Measurements from ENCODE around the gene IL24. TPM values are rescaled to one million over a fixed set of nuclear protein-coding genes. Genes with fewer than 3 reads are reported as not detected.
"Not testable (repeated sequence)": the region's sequence is repeated elsewhere in the genome, so short reads cannot be mapped to it uniquely, and the experiment has no call there.

The IL24 gene
- total RNA-seq, 1 experiment from 2014 or later = 0.58 TPM

DNA sequence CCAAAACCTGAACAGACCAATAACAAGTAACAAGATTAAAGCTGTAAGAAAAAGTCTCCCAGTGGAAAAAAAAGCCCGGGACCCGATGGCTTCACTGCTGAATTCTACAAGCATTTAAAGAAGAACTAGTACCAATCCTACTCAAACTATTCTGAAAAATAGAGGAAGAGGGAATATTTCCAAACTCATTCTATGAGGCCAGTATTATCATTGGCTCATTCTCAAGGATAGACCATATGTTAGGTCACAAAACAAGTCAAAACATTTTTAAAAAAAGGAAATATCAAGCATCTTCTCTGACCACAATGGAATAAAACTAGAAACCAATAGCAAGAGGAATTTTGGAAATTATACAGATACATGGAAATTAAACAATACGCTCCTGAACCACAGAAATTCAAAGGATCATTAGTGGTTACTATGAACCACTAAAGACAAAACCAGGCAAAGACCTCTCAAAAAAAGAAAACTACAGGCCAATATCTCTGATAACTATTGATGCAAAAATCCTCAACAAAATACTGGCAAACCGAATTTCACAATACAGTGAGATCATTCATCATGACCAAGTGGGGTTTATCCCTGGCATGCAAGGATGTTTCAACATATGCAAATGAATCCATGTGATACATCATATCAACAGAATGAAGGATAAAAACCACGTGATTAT, 45.8 kb upstream of the IL24 start:
- TF ChIP-seq, protein P1, sequence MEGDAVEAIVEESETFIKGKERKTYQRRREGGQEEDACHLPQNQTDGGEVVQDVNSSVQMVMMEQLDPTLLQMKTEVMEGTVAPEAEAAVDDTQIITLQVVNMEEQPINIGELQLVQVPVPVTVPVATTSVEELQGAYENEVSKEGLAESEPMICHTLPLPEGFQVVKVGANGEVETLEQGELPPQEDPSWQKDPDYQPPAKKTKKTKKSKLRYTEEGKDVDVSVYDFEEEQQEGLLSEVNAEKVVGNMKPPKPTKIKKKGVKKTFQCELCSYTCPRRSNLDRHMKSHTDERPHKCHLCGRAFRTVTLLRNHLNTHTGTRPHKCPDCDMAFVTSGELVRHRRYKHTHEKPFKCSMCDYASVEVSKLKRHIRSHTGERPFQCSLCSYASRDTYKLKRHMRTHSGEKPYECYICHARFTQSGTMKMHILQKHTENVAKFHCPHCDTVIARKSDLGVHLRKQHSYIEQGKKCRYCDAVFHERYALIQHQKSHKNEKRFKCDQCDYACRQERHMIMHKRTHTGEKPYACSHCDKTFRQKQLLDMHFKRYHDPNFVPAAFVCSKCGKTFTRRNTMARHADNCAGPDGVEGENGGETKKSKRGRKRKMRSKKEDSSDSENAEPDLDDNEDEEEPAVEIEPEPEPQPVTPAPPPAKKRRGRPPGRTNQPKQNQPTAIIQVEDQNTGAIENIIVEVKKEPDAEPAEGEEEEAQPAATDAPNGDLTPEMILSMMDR (IDR thresholded peaks at IDR 0.05; ENCODE audit: unreplicated experiment) = no peak
- DNase-seq (ENCODE audit: unreplicated experiment) = peak; percentile 73
- Mint-ChIP-seq H3K27me3 (ENCODE audit: insufficient read depth, unreplicated experiment) (peaks cover 23% of the 10 kb centered on the region), H3K4me1 (ENCODE audit: insufficient read depth, unreplicated experiment) (peaks cover 15% of the 10 kb centered on the region), H3K4me3 (ENCODE audit: unreplicated experiment) (no peak overlapping the region), H3K27ac (ENCODE audit: low read depth, unreplicated experiment) (no peak overlapping the region), H3K9me3 (ENCODE audit: unreplicated experiment) (peaks cover 7% of the 10 kb centered on the region), H3K36me3 (ENCODE audit: insufficient read depth, unreplicated experiment) (no peaks in the 10 kb centered on the region)
- ChIA-PET POLR2A (interaction anchor here (1.0 to 1.5 kb wide), 5 partner anchors 10 to 34 kb away, joined by 3 to 4 read pairs (median 3); no protein-coding TSS in a partner anchor), CTCF (interaction anchor here (0.6 to 1.3 kb wide), 4 partner anchors 10 to 60 kb away, joined by 3 to 7 read pairs (median 6); no protein-coding TSS in a partner anchor)
- intact Hi-C loops (cut with micrococcal nuclease) = no loop called here
- BruUV-seq (replicated peaks) = no TSS peak

DNA sequence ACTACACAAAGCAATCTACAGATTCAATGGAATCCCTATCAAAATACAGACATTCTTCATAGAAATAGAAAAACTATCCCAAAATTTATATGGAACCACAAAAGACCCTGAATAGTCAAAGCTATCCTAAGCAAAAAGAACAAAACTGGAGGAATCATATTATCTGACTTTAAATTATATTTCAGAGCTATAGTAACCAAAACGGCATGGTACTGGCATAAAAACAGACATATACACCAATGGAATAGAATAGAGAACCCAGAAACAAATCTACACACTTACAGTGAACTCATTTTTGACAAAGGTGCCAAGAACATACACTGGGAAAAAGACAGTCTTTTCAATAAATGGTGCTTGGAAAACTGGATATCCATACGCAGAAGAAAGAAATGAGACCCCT, 44.6 kb upstream of the IL24 start:
- H3K9me3 Mint-ChIP-seq (ENCODE audit: unreplicated experiment); H3K4me3 Mint-ChIP-seq (ENCODE audit: unreplicated experiment); H3K36me3 Mint-ChIP-seq (ENCODE audit: insufficient read depth, unreplicated experiment); BruUV-seq (replicated peaks); intact Hi-C loops (cut with micrococcal nuclease); H3K27ac Mint-ChIP-seq (ENCODE audit: low read depth, unreplicated experiment); DNase-seq (ENCODE audit: unreplicated experiment): not testable (repeated sequence)
- Mint-ChIP-seq H3K27me3 (ENCODE audit: insufficient read depth, unreplicated experiment) (peaks cover 23% of the 10 kb centered on the region), H3K4me1 (ENCODE audit: insufficient read depth, unreplicated experiment) (peaks cover 12% of the 10 kb centered on the region)
- ChIA-PET CTCF (interaction anchor here (0.6 to 1.5 kb wide), 6 partner anchors 12 to 218 kb away, joined by 3 to 14 read pairs (median 3); partner anchors contain the start of gene IL20), POLR2A (interaction anchor here (0.9 to 1.7 kb wide), 3 partner anchors 39 to 56 kb away, joined by 3 to 4 read pairs (median 4); no protein-coding TSS in a partner anchor)

DNA sequence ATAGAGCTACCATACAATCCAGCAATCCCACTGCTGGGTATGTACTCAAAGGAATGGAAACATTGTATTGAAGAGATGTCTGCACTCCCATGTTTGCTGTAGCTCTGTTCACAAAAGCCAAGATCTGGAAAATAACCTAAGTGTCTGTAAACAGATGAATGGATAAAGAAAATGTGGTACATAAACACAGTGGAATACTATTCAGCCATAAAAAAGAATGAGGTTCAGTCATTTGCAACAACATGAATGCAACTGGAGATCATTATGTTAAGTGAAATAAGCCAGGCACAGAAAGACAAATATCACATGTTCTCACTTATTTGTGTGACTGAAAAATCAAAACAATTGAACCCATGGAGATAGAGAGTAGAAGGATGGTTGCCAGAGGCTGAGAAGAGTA, 43.5 kb upstream of the IL24 start:
- H3K36me3 Mint-ChIP-seq (ENCODE audit: insufficient read depth, unreplicated experiment); H3K4me1 Mint-ChIP-seq (ENCODE audit: insufficient read depth, unreplicated experiment); H3K27ac Mint-ChIP-seq (ENCODE audit: low read depth, unreplicated experiment); intact Hi-C loops (cut with micrococcal nuclease); H3K4me3 Mint-ChIP-seq (ENCODE audit: unreplicated experiment); H3K9me3 Mint-ChIP-seq (ENCODE audit: unreplicated experiment); DNase-seq (ENCODE audit: unreplicated experiment); BruUV-seq (replicated peaks): not testable (repeated sequence)
- POLR2A ChIA-PET = interaction anchor here (1.7 kb wide), 1 partner anchor 42 kb away, joined by 4 read pairs; no protein-coding TSS in a partner anchor
- CTCF ChIA-PET = interaction anchor here (0.6 to 2.8 kb wide), 8 partner anchors 9 to 219 kb away, joined by 3 to 14 read pairs (median 3); partner anchors contain the start of gene IL20
- H3K27me3 Mint-ChIP-seq (ENCODE audit: insufficient read depth, unreplicated experiment) = peaks cover 22% of the 10 kb centered on the region

DNA sequence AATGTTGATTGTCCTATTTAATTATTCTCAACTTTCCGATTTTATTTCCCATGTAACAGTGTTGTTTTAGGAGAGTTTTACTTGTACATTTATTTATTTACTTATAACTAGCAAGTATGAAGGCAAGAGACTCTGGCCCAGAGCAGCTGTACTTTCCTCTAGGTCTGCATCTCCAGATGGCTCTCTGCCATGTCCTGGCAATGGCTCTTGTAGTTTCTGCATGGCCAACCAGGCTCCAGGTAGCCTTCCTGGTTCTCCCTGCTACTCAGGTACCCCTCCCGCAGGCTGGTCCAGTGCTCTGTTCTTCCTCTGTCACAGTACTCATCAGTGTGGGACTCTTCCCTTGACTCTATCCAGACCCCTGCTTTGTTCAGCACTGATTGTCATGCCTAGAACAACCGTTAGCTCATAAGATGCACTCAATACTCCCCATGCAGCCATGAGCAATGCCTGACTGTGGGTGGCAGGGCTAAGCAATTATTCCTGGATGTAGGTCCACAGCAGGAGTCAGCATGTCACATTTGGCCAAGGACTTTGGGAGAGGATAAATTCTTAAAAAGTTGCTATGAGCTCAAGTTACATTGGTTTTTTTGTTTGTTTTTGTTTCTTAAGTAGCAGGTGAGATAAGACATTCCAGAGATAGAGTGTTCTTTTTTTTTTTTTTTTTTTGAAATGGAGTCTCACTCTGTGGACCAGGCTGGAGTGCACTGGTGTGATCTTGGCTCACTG, 42.7 kb upstream of the IL24 start:
- POLR2A ChIA-PET = interaction anchor here (1.7 kb wide), 1 partner anchor 41 kb away, joined by 4 read pairs; no protein-coding TSS in a partner anchor
- CTCF ChIA-PET = interaction anchor here (0.6 to 2.8 kb wide), 9 partner anchors 10 to 121 kb away, joined by 3 to 8 read pairs (median 4); no protein-coding TSS in a partner anchor
- Mint-ChIP-seq H3K27me3 (ENCODE audit: insufficient read depth, unreplicated experiment) (peaks cover 14% of the 10 kb centered on the region), H3K4me1 (ENCODE audit: insufficient read depth, unreplicated experiment) (peaks cover 6% of the 10 kb centered on the region), H3K36me3 (ENCODE audit: insufficient read depth, unreplicated experiment) (no peaks in the 10 kb centered on the region), H3K4me3 (ENCODE audit: unreplicated experiment) (no peak overlapping the region), H3K9me3 (ENCODE audit: unreplicated experiment) (peaks cover 7% of the 10 kb centered on the region), H3K27ac (ENCODE audit: low read depth, unreplicated experiment) (no peak overlapping the region)
- no peak for DNase-seq (ENCODE audit: unreplicated experiment)
- intact Hi-C loops (cut with micrococcal nuclease) = no loop called here
- TF ChIP-seq, protein P1 (IDR thresholded peaks at IDR 0.05; ENCODE audit: unreplicated experiment) = no peak
- no TSS peak for BruUV-seq (replicated peaks)

All from MCF 10A (cell line).